ENCODE data around the gene NOC4L. TPM values are rescaled to one million over a fixed set of nuclear protein-coding genes. Genes with fewer than 3 reads are reported as not detected.

Gene NOC4L
- total RNA-seq, 1 experiment from 2014 or later, result 41.4 TPM

DNA sequence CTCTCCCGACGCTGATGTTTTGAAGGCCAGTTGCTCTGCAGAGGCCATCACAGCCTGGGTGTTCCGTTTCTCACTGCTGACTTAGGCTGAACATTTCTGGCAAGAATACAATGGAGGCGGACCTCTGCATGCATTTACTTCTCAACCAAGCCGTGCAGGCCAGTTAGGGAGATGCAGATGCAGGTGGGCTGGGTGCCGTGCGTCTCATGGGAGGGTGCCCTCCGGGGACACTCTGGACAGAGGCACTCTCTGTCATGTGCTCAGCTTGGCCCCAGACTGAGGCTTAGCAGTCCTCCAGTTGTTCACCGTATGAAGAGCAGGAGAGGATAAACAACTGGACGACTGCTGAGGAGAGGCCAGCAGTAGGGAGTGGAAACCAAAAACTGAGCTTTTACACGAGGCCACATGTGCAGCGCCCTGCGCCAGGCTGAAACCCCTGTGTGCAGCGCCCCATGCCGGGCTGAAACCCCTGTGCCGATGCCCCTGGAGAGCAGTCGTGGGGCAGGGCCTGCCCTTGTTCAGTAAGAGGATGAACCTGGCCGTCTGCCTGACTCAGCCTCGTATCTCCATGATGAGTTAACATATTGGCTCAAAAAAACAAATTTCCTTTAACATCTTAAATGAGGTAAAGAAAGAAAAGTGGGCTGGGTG lies 32.5 kb upstream of the NOC4L start:
- ChIA-PET POLR2A (no interaction called here), CTCF (no interaction called here)
- DNase-seq (ENCODE audit: low spot score) (no peak), ATAC-seq (no peak)
- TF ChIP-seq ETV6 (CRISPR knock-in tag; IDR thresholded peaks at IDR 0.05) (no peak), HMGA2 (CRISPR knock-in tag; IDR thresholded peaks at IDR 0.05) (no peak), ZNF219 (CRISPR knock-in tag; IDR thresholded peaks at IDR 0.05; ENCODE audit: borderline replicate concordance) (no peak), ZNF232 (CRISPR knock-in tag; IDR thresholded peaks at IDR 0.05) (no peak)
- TF ChIP-seq, protein P1, sequence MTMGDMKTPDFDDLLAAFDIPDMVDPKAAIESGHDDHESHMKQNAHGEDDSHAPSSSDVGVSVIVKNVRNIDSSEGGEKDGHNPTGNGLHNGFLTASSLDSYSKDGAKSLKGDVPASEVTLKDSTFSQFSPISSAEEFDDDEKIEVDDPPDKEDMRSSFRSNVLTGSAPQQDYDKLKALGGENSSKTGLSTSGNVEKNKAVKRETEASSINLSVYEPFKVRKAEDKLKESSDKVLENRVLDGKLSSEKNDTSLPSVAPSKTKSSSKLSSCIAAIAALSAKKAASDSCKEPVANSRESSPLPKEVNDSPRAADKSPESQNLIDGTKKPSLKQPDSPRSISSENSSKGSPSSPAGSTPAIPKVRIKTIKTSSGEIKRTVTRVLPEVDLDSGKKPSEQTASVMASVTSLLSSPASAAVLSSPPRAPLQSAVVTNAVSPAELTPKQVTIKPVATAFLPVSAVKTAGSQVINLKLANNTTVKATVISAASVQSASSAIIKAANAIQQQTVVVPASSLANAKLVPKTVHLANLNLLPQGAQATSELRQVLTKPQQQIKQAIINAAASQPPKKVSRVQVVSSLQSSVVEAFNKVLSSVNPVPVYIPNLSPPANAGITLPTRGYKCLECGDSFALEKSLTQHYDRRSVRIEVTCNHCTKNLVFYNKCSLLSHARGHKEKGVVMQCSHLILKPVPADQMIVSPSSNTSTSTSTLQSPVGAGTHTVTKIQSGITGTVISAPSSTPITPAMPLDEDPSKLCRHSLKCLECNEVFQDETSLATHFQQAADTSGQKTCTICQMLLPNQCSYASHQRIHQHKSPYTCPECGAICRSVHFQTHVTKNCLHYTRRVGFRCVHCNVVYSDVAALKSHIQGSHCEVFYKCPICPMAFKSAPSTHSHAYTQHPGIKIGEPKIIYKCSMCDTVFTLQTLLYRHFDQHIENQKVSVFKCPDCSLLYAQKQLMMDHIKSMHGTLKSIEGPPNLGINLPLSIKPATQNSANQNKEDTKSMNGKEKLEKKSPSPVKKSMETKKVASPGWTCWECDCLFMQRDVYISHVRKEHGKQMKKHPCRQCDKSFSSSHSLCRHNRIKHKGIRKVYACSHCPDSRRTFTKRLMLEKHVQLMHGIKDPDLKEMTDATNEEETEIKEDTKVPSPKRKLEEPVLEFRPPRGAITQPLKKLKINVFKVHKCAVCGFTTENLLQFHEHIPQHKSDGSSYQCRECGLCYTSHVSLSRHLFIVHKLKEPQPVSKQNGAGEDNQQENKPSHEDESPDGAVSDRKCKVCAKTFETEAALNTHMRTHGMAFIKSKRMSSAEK (CRISPR knock-in tag; IDR thresholded peaks at IDR 0.05; ENCODE audit: borderline replicate concordance), result no peak
- TF ChIP-seq, protein P2, sequence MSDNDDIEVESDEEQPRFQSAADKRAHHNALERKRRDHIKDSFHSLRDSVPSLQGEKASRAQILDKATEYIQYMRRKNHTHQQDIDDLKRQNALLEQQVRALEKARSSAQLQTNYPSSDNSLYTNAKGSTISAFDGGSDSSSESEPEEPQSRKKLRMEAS (CRISPR knock-in tag; IDR thresholded peaks at IDR 0.05), result no peak
- H3K36me3 Mint-ChIP-seq, result peaks cover 41% of the 10 kb centered on the region
- H3K9me3 Mint-ChIP-seq, result no peaks in the 10 kb centered on the region
- no peaks in the 10 kb centered on the region for H3K27me3 Mint-ChIP-seq (ENCODE audit: low read depth)
- no peak overlapping the region for H3K27ac Mint-ChIP-seq
- no peak overlapping the region for H3K4me3 Mint-ChIP-seq
- no peaks in the 10 kb centered on the region; the same call in 1 of the 2 replicates for H3K4me1 Mint-ChIP-seq

DNA sequence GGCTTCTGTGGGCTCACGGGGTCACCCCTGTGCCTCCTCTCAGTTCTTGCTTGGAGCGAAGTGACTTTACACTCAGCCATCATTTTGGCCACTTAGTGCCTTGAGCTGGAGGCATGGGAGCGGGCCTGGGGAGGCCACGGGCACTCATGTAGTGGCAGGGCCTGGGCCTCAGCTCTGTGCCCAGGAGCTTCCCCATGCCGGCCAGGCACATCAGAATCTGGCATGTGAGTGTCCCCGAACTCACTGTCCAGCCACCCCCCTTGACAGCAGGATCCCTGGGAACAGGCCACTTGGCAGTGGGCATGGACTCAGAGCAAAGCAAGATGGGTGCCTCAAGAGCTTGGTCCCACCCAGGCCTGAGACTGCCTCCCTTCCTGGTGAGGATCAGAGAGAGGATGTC lies 29.6 kb upstream of the NOC4L start:
- Mint-ChIP-seq H3K4me3 (no peak overlapping the region), H3K27ac (no peak overlapping the region), H3K36me3 (peaks cover 36% of the 10 kb centered on the region), H3K4me1 (no peaks in the 10 kb centered on the region), H3K9me3 (no peaks in the 10 kb centered on the region), H3K27me3 (ENCODE audit: low read depth) (no peaks in the 10 kb centered on the region)
- ChIA-PET POLR2A (no interaction called here), CTCF (no interaction called here)
- ATAC-seq (no peak), DNase-seq (ENCODE audit: low spot score) (no peak)
- TF ChIP-seq, protein P1 (CRISPR knock-in tag; IDR thresholded peaks at IDR 0.05; ENCODE audit: borderline replicate concordance), result no peak
- TF ChIP-seq, protein P3, sequence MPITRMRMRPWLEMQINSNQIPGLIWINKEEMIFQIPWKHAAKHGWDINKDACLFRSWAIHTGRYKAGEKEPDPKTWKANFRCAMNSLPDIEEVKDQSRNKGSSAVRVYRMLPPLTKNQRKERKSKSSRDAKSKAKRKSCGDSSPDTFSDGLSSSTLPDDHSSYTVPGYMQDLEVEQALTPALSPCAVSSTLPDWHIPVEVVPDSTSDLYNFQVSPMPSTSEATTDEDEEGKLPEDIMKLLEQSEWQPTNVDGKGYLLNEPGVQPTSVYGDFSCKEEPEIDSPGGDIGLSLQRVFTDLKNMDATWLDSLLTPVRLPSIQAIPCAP (CRISPR knock-in tag; IDR thresholded peaks at IDR 0.05), result no peak
- TF ChIP-seq FOXJ3 (CRISPR knock-in tag; IDR thresholded peaks at IDR 0.05; ENCODE audit: borderline replicate concordance) (no peak), ZNF423 (CRISPR knock-in tag; IDR thresholded peaks at IDR 0.05) (no peak), FOXP1 (CRISPR knock-in tag; IDR thresholded peaks at IDR 0.05; ENCODE audit: borderline replicate concordance) (no peak), MYBL2 (CRISPR knock-in tag; IDR thresholded peaks at IDR 0.05) (no peak), ZNF138 (CRISPR knock-in tag; conservative IDR thresholded peaks at IDR 0.05) (no peak), ZNF232 (CRISPR knock-in tag; IDR thresholded peaks at IDR 0.05) (no peak), GRHL2 (CRISPR knock-in tag; IDR thresholded peaks at IDR 0.05; ENCODE audit: insufficient replicate concordance, severe bottlenecking) (no peak), NFE2L1 (CRISPR knock-in tag; IDR thresholded peaks at IDR 0.05) (no peak), NR3C1 (CRISPR knock-in tag; conservative IDR thresholded peaks at IDR 0.05; ENCODE audit: low read depth) (no peak), ZNF416 (CRISPR knock-in tag; IDR thresholded peaks at IDR 0.05) (no peak), ZNF263 (CRISPR knock-in tag; IDR thresholded peaks at IDR 0.05; ENCODE audit: low read depth) (no peak), GABPB1 (CRISPR knock-in tag; IDR thresholded peaks at IDR 0.05) (no peak), ZBTB21 (CRISPR knock-in tag; IDR thresholded peaks at IDR 0.05; ENCODE audit: borderline replicate concordance) (no peak)
- TF ChIP-seq, protein P4, sequence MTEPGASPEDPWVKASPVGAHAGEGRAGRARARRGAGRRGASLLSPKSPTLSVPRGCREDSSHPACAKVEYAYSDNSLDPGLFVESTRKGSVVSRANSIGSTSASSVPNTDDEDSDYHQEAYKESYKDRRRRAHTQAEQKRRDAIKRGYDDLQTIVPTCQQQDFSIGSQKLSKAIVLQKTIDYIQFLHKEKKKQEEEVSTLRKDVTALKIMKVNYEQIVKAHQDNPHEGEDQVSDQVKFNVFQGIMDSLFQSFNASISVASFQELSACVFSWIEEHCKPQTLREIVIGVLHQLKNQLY (CRISPR knock-in tag; IDR thresholded peaks at IDR 0.05), result no peak
- TF ChIP-seq, protein P2 (CRISPR knock-in tag; IDR thresholded peaks at IDR 0.05), result no peak
